HCT116 (cell line): ENCODE data around the gene FBXO21.

Experiments used
- ATF3 ChIP-seq: IDR thresholded peaks from 2 replicates; pipeline ENCODE4 v1.6.1; 2012
- POLR2A ChIP-seq: IDR thresholded peaks from 2 replicates; pipeline ENCODE4 v1.7.0; 2011; ENCODE audit warnings: borderline replicate concordance; ENCODE audit not compliant: insufficient read depth, insufficient read length; ENCODE audit errors: extremely low read depth
- SRF ChIP-seq: IDR thresholded peaks from 2 replicates; pipeline ENCODE4 v1.6.1; 2012; ENCODE audit warnings: low read depth
- TF ChIP-seq, protein P1 (sequence below), 3 experiments: fragments of 200-600 bp in 1 of 3; sonication (generic) in 1 of 3; IDR thresholded peaks in 2 of 3; conservative IDR thresholded peaks in 1 of 3; 2 replicates each; pipeline ENCODE4 v1.5.1; 2012 to 2017; ENCODE audit warnings: low read depth in 2 of 3, low read length in 2 of 3, antibody characterized with exemption in 1 of 3, borderline replicate concordance in 1 of 3, control low read depth in 1 of 3, mild to moderate bottlenecking in 1 of 3, mixed read lengths in 1 of 3, mixed run types in 1 of 3, moderate library complexity in 1 of 3; ENCODE audit not compliant: insufficient read depth in 1 of 3

DNA sequence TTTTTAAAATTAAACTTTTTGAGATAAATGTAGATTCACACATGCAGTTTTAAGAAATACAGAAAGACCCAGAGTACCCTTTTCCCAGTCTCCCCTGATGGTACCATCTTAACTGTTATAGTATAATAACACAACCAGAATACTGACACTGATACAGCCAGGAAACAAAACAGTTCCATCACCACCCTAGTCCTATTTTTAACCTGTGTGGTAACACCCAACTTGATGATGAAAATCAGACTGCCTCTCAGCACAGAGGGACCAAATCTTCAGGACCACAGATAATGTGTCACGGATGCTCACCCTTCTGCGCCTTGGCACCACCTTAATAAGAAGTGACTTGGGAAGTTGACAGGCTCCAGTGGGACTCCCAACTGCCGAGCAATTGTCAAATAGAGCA lies 18.1 kb downstream of the FBXO21 start:
- TF ChIP-seq SRF (no peak), POLR2A (no peak), ATF3 (no peak)
- TF ChIP-seq, protein P1, sequence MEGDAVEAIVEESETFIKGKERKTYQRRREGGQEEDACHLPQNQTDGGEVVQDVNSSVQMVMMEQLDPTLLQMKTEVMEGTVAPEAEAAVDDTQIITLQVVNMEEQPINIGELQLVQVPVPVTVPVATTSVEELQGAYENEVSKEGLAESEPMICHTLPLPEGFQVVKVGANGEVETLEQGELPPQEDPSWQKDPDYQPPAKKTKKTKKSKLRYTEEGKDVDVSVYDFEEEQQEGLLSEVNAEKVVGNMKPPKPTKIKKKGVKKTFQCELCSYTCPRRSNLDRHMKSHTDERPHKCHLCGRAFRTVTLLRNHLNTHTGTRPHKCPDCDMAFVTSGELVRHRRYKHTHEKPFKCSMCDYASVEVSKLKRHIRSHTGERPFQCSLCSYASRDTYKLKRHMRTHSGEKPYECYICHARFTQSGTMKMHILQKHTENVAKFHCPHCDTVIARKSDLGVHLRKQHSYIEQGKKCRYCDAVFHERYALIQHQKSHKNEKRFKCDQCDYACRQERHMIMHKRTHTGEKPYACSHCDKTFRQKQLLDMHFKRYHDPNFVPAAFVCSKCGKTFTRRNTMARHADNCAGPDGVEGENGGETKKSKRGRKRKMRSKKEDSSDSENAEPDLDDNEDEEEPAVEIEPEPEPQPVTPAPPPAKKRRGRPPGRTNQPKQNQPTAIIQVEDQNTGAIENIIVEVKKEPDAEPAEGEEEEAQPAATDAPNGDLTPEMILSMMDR (IDR thresholded peaks at IDR 0.05 in 2 of 3, conservative IDR thresholded peaks at IDR 0.05 in 1 of 3; ENCODE audit: borderline replicate concordance in 1 of 3, insufficient read depth in 1 of 3, low read depth in 2 of 3, low read length in 2 of 3): no peak
